Lung (tissue), 12 donors: ENCODE results near the gene HRK. TPM values are rescaled to one million over a fixed set of nuclear protein-coding genes. Genes with fewer than 3 reads are reported as not detected.
A peak's percentile ranks its signal among the peaks of the same experiment; 100 is the strongest.

Source experiments
- ATAC-seq: fragments of 200-7000 bp; cut with Tn5 transposase; one replicate; pipeline ENCODE4 v1.9.1; 2020; ENCODE audit warnings: moderate number of reproducible peaks; ENCODE audit not compliant: insufficient read depth, low FRiP score
- DNase-seq, 3 donors: peaks; one replicate each; pipeline ENCODE4 v3.0.0-alpha.2; 2013 to 2017
- H3K27ac ChIP-seq, 2 donors: one replicate each; pipeline ENCODE4 v1.5.1; 2013; ENCODE audit warnings: mild to moderate bottlenecking in 2 of 2, moderate library complexity in 2 of 2, control low read depth in 1 of 2, inconsistent platforms in 1 of 2, low read depth in 1 of 2, low read length in 1 of 2
- H3K27me3 ChIP-seq, 3 donors: one replicate each; pipeline ENCODE4 v1.5.1; 2013; ENCODE audit warnings: low read length in 2 of 3; ENCODE audit not compliant: control insufficient read depth in 3 of 3, insufficient read depth in 3 of 3
- H3K36me3 ChIP-seq, 4 donors: one replicate each; pipeline ENCODE4 v1.5.1; 2013; ENCODE audit warnings: low read length in 4 of 4, mild to moderate bottlenecking in 1 of 4, moderate library complexity in 1 of 4; ENCODE audit not compliant: control insufficient read depth in 4 of 4, insufficient read depth in 4 of 4
- H3K4me1 ChIP-seq, 5 donors: one replicate each; pipeline ENCODE4 v1.5.1; 2013; ENCODE audit warnings: low read length in 5 of 5, mild to moderate bottlenecking in 2 of 5, moderate library complexity in 1 of 5; ENCODE audit not compliant: control insufficient read depth in 5 of 5, insufficient read depth in 5 of 5
- H3K4me3 ChIP-seq: one replicate; pipeline ENCODE4 v1.5.1; 2013; ENCODE audit warnings: mild to moderate bottlenecking, control low read depth, moderate library complexity
- H3K9ac ChIP-seq, 2 donors: one replicate each; pipeline ENCODE4 v1.5.1; 2013; ENCODE audit warnings: low read length in 2 of 2, control low read depth in 1 of 2; ENCODE audit not compliant: insufficient read depth in 1 of 2
- H3K9me3 ChIP-seq, 4 donors: one replicate each; pipeline ENCODE4 v1.5.1; 2013; ENCODE audit warnings: low read length in 3 of 4, mild to moderate bottlenecking in 1 of 4, moderate library complexity in 1 of 4; ENCODE audit not compliant: control insufficient read depth in 4 of 4, insufficient read depth in 3 of 4
- CTCF ChIP-seq: IDR thresholded peaks from 2 replicates; pipeline ENCODE4 v1.5.1; 2012; ENCODE audit warnings: mild to moderate bottlenecking; ENCODE audit errors: control extremely low read depth, extremely low read depth
- WGBS, 2 donors: extraction: QIAGEN DNeasy Blood & Tissue Kit; methylation state at CpG; one replicate each; pipeline ENCODE4 v1.1.7; 2013; 5-methylcytosine and 5-hydroxymethylcytosine counted together
- polyA plus RNA-seq, 2 donors: library from polyadenylated mRNA; stranded (reverse); fragments of 200-250 nt; gene quantifications; one replicate each; pipeline ENCODE4 v1.2.1, GENCODE V29; 2013
- total RNA-seq, 2 donors: library from RNA; depleted of rRNA in 1 of 2; stranded (reverse); fragments of >200 nt in 1 of 2; gene quantifications; one replicate each; pipeline ENCODE4 v1.2.1, GENCODE V29; 2014 to 2021
- donor health status: control.
- donor health status: control.
- donor health status: Bipolar disorder and iron deficiency.
- donor health status: healthy.
- donor health status: DM: yes; HTN: yes; CAD: no.

The HRK gene
- total and polyA plus RNA-seq, 4 donors, result 0.05 to 1.5 (median 0.23) TPM

GRCh38 chr12:116867523-116867922 is 13.7 kb downstream of the HRK start:
- WGBS, 2 donors, result 90% methylated on average over 2 of the region's 2 CpGs
- H3K36me3 ChIP-seq, result no peaks in the 10 kb centered on the region
- DNase-seq (no peak), ATAC-seq (no peak)
- H3K4me1 ChIP-seq, result no peaks in the 10 kb centered on the region
- no peak overlapping the region for H3K27ac ChIP-seq
- H3K27me3 ChIP-seq, result peaks cover 0 to 3% (median 0%) of the 10 kb centered on the region in 3 donors
- H3K9ac ChIP-seq, result no peak overlapping the region
- peaks cover 0 to 2% (median 0%) of the 10 kb centered on the region in 4 donors for H3K9me3 ChIP-seq
- TF ChIP-seq CTCF, result no peak
- H3K4me3 ChIP-seq, result no peak overlapping the region

- peaks cover 0 to 7% (median 0%) of the 10 kb centered on the region in 3 donors for H3K27me3 ChIP-seq
- no peaks in the 10 kb centered on the region for H3K9me3 ChIP-seq
- H3K4me3 ChIP-seq, result no peak overlapping the region
- 65 to 75% methylated on average over 13 of the region's 13 CpGs for WGBS, 2 donors
- H3K4me1 ChIP-seq, result no peaks in the 10 kb centered on the region
- no peaks in the 10 kb centered on the region for H3K36me3 ChIP-seq
- no peak for ATAC-seq
- H3K27ac ChIP-seq, result no peak overlapping the region
- no peak overlapping the region for H3K9ac ChIP-seq
- no peak for DNase-seq
- TF ChIP-seq CTCF, result no peak
Observed at GRCh38 chr12:116864371-116865160, 16.7 kb downstream of the HRK start.

GRCh38 chr12:116863275-116863767 is 17.9 kb downstream of the HRK start:
- DNase-seq (no peak), ATAC-seq (peak; percentile 6)
- Histone ChIP-seq H3K9me3 (no peaks in the 10 kb centered on the region), H3K36me3 (no peaks in the 10 kb centered on the region), H3K9ac (no peak overlapping the region), H3K27ac (no peak overlapping the region), H3K27me3 (peaks cover 0 to 10% (median 0%) of the 10 kb centered on the region in 3 donors), H3K4me3 (no peak overlapping the region), H3K4me1 (no peaks in the 10 kb centered on the region)
- 47 to 52% methylated on average over 6 of the region's 6 CpGs for WGBS, 2 donors
- TF ChIP-seq CTCF, result peak; percentile 3
